Right lobe of liver (tissue), 4 donors: ENCODE data around the gene FNDC3B.

Experiments used
- CTCF ChIP-seq, 4 donors: fragments of 200-600 bp in 3 of 4; fragments of 450-650 bp in 1 of 4; IDR thresholded peaks; one replicate each; pipeline versions ENCODE4 v1.5.1 to v1.8.0; 2016 to 2022; ENCODE audit warnings: antibody characterized with exemption in 4 of 4, mild to moderate bottlenecking in 2 of 4
- POLR2A ChIP-seq: fragments of 450-650 bp; IDR thresholded peaks from one replicate; pipeline ENCODE4 v1.6.1; 2017; ENCODE audit warnings: antibody characterized with exemption, mild to moderate bottlenecking
- donor health status: DM: no; HTN: no; CAD: no.
- donor health status: DM: no; HTN: no; CAD: no.
- donor health status: DM: no; HTN: yes; CAD: no.

GRCh38 chr3:172415323-172415722, 375.9 kb downstream of the FNDC3B start:
- no peak for TF ChIP-seq POLR2A
- no peak for TF ChIP-seq CTCF (IDR thresholded peaks at IDR 0.05)
